CD4-positive, alpha-beta T cell treated with Interferon gamma for 1 hour (primary cell): ENCODE data around the gene TMEM219.
"Not testable (repeated sequence)": the region's sequence is repeated elsewhere in the genome, so short reads cannot be mapped to it uniquely, and the experiment has no call there.

Experiments
- DNase-seq: peaks from one replicate; pipeline ENCODE4 v3.0.0-alpha.2; 2020

TMEM219 gene

GRCh38 chr16:30016555-30017276, 54.8 kb downstream of the TMEM219 start:
- DNase-seq, result no peak

GRCh38 chr16:30017277-30017656, 55.4 kb downstream of the TMEM219 start:
- no peak for DNase-seq

GRCh38 chr16:30017937-30018336, 56.1 kb downstream of the TMEM219 start:
- DNase-seq, result not testable (repeated sequence)

GRCh38 chr16:30018731-30019158, 56.9 kb downstream of the TMEM219 start:
- no peak for DNase-seq
